Measurements from ENCODE around the gene TTLL11. TPM values are rescaled to one million over a fixed set of nuclear protein-coding genes. Genes with fewer than 3 reads are reported as not detected.

Gene TTLL11
- total RNA-seq, 2 experiments from 2014 or later, result 1.5 to 2.1 TPM

DNA sequence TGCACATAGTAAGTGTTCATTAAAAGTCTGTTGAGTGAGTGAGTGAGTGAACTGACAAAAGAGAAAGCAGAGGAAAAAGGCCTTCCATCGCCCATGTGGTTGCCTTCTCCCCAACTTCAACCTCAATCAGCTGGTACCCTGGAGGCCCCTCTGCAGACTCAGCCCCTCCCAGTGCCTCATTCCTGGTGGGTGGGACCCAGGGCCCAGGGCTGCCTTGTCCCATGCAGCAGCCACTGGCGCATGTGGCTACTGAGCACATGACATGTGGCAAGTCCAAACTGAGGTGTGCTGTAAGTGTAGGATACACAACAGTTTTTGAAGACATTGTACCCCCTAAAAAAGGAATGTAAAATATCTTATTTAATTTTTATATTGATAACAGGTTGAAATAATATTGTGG, 36.9 kb upstream of the TTLL11 start:
- peaks cover 17% of the 10 kb centered on the region for H3K27me3 Mint-ChIP-seq
- DNase-seq, result no peak
- H3K4me1 Mint-ChIP-seq, result peaks cover 10% of the 10 kb centered on the region
- no peaks in the 10 kb centered on the region for H3K9me3 Mint-ChIP-seq
- ChIA-PET CTCF (interaction anchor here (1.0 to 11.7 kb wide), 2 partner anchors 31 to 221 kb away, joined by 6 to 243 read pairs; no protein-coding TSS in a partner anchor), POLR2A (no interaction called here)
- no peak overlapping the region for H3K4me3 Mint-ChIP-seq
- H3K27ac Mint-ChIP-seq, result no peak overlapping the region
- H3K36me3 Mint-ChIP-seq (ENCODE audit: low read depth), result no peaks in the 10 kb centered on the region

DNA sequence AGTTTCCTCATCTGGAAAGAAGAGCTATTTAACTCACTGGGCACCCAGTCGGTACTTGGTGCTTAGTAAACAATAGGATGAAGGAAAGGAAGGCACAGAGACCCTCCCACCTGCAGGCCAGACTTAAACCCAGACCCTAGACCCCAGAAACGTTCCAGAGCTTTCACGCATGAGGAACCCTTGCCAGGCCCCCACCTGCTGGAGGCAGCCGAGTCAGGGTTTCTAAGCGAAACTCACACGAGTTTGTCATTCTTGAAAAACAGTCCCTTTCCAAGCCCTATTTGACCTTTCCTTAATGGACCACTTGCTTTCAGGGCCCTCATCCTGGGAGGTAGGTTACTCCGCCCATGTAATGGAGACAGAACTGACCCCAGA, 35.8 kb upstream of the TTLL11 start:
- Mint-ChIP-seq H3K9me3 (no peaks in the 10 kb centered on the region), H3K4me3 (no peak overlapping the region), H3K36me3 (ENCODE audit: low read depth) (no peaks in the 10 kb centered on the region), H3K27ac (no peak overlapping the region), H3K27me3 (peaks cover 25% of the 10 kb centered on the region), H3K4me1 (peaks cover 10% of the 10 kb centered on the region)
- POLR2A ChIA-PET, result no interaction called here
- CTCF ChIA-PET, result interaction anchor here (1.0 to 11.7 kb wide), 3 partner anchors 16 to 222 kb away, joined by 3 to 243 read pairs (median 6); no protein-coding TSS in a partner anchor
- DNase-seq, result no peak

DNA sequence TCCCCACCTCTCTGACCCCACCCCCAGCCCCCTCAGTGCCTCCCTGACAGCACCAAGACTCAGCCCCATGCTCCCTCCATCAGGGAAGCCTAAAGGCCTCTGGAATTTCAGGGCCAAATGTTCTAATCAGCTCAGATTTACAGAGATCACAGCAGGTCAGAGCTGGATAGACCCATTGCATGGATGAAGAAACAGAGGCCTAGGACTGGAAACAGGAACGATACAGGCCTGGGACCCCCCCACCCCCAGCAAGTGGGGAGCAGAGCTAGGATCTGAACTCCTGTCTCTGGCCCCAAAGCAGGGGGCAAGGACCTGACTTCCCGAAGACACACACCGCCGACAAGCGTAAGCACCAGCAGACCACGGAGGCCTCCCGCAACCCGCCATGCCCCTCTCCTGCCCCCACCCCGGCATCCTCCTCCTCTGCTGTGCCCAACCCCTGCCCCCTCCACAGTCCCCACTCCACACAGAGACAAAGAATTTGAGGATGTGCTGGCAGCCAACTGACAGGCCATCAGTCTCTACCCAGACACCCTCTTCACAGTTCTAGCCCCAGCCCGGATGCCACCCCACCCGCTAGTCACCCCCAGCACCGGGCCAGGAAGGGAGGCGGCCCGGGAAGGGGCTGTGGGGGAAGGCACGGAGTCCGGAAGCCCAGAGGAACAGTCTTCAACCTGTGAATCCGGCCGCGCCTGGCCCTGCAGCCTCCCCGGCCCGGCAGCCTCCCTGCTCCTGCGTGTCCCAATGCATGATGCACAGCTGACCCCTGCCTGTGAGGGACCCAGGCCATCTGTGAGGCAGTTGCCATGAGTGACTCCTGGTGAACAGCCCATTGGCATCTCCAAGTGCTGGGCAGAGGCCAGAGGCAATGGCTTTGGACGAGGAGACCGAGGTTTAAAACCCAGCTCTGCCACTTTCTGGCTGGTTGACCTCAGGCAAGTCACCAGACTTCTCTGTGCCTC, 35.2 kb upstream of the TTLL11 start:
- Mint-ChIP-seq H3K4me3 (no peak overlapping the region), H3K9me3 (no peaks in the 10 kb centered on the region), H3K27ac (no peak overlapping the region), H3K27me3 (peaks cover 25% of the 10 kb centered on the region), H3K36me3 (ENCODE audit: low read depth) (no peaks in the 10 kb centered on the region), H3K4me1 (peaks cover 10% of the 10 kb centered on the region)
- POLR2A ChIA-PET, result no interaction called here
- CTCF ChIA-PET, result interaction anchor here (1.1 to 11.7 kb wide), 3 partner anchors 17 to 222 kb away, joined by 3 to 243 read pairs (median 173); no protein-coding TSS in a partner anchor
- no peak for DNase-seq

GRCh38 chr9:122127396-122127798, 34.3 kb upstream of the TTLL11 start:
- peaks cover 10% of the 10 kb centered on the region for H3K4me1 Mint-ChIP-seq
- no peak overlapping the region for H3K4me3 Mint-ChIP-seq
- no peaks in the 10 kb centered on the region for H3K36me3 Mint-ChIP-seq (ENCODE audit: low read depth)
- H3K27me3 Mint-ChIP-seq, result peaks cover 25% of the 10 kb centered on the region
- no peaks in the 10 kb centered on the region for H3K9me3 Mint-ChIP-seq
- POLR2A ChIA-PET, result no interaction called here
- CTCF ChIA-PET, result interaction anchor here (9.3 to 11.7 kb wide), 2 partner anchors 29 to 223 kb away, joined by 173 to 243 read pairs; no protein-coding TSS in a partner anchor
- no peak overlapping the region for H3K27ac Mint-ChIP-seq
- DNase-seq, result no peak

DNA sequence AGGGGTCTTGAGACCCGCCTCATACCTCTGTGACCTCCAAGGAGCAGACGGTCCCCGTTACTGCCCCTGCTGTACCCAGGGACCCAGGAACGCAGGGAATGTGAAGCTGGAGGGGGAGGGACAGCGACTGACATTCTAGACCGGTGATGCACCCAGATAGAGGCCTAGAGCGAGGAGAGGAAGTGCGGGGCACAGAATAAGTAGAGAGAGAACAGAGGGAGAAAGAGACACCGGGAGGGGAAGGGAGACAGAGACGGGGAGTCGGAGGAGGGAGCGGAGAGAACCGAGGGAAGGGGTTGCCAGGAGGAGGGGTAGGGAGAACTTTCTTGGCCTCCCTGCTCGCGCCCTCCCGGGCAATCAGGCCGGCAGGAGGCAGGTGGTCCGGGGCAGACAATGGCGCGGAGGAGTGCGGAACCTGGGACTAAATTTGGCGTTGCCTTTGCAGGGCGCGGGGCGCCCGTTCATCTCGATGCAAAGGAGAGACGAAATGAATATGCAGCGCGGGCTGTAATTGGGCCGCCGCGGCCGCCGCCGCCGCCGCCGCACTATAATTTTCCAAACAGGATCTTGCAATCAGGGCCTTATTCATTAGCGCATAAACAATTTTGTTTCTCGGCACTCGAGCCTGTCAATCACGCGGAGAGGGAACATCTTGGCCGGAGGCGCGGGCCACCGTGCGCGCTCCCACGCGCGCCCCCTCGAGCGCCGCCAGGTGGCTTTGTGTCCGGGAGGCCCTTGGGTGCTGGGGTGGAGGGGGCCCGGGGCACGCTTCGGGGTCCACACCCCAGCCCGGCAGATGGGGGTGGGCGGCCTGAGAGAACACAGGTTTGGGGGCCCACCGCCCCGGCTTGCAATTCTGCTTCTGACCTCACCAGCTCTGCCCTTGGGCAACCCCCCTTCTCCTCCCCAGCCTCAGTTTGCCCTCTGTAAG, 33.5 kb upstream of the TTLL11 start:
- Mint-ChIP-seq H3K27ac (no peak overlapping the region), H3K36me3 (ENCODE audit: low read depth) (no peaks in the 10 kb centered on the region), H3K4me1 (peaks cover 10% of the 10 kb centered on the region), H3K4me3 (peak overlapping the region; percentile 8), H3K9me3 (no peaks in the 10 kb centered on the region), H3K27me3 (peaks cover 25% of the 10 kb centered on the region)
- no peak for DNase-seq
- CTCF ChIA-PET, result interaction anchor here (1.2 to 11.7 kb wide), 9 partner anchors 13 to 682 kb away, joined by 3 to 243 read pairs (median 7); partner anchors contain the start of genes MRRF and RBM18
- POLR2A ChIA-PET, result interaction anchor here (1.8 kb wide), 1 partner anchor 224 kb away, joined by 6 read pairs; no protein-coding TSS in a partner anchor

- POLR2A ChIA-PET, result interaction anchor here (1.4 to 1.8 kb wide), 2 partner anchors 26 to 224 kb away, joined by 5 to 6 read pairs; no protein-coding TSS in a partner anchor
- H3K4me3 Mint-ChIP-seq, result no peak overlapping the region
- H3K4me1 Mint-ChIP-seq, result peaks cover 10% of the 10 kb centered on the region
- no peak for DNase-seq
- H3K27ac Mint-ChIP-seq, result no peak overlapping the region
- peaks cover 25% of the 10 kb centered on the region for H3K27me3 Mint-ChIP-seq
- CTCF ChIA-PET, result interaction anchor here (0.6 to 11.7 kb wide), 25 partner anchors 10 to 683 kb away, joined by 3 to 243 read pairs (median 7); partner anchors contain the start of genes MRRF and RBM18
- H3K9me3 Mint-ChIP-seq, result no peaks in the 10 kb centered on the region
- H3K36me3 Mint-ChIP-seq (ENCODE audit: low read depth), result no peaks in the 10 kb centered on the region
Measured at GRCh38 chr9:122125509-122126330, 32.6 kb upstream of the TTLL11 start.

- POLR2A ChIA-PET, result interaction anchor here (1.4 to 1.8 kb wide), 2 partner anchors 26 to 225 kb away, joined by 5 to 6 read pairs; no protein-coding TSS in a partner anchor
- peaks cover 25% of the 10 kb centered on the region for H3K27me3 Mint-ChIP-seq
- CTCF ChIA-PET, result interaction anchor here (0.6 to 11.7 kb wide), 31 partner anchors 10 to 683 kb away, joined by 3 to 243 read pairs (median 6); partner anchors contain the start of genes MRRF and RBM18
- H3K4me1 Mint-ChIP-seq, result peaks cover 10% of the 10 kb centered on the region
- no peaks in the 10 kb centered on the region for H3K36me3 Mint-ChIP-seq (ENCODE audit: low read depth)
- no peak overlapping the region for H3K27ac Mint-ChIP-seq
- no peak overlapping the region for H3K4me3 Mint-ChIP-seq
- H3K9me3 Mint-ChIP-seq, result no peaks in the 10 kb centered on the region
- peak; percentile 81 for DNase-seq
Measured at GRCh38 chr9:122125158-122125508, 32.0 kb upstream of the TTLL11 start.

DNA sequence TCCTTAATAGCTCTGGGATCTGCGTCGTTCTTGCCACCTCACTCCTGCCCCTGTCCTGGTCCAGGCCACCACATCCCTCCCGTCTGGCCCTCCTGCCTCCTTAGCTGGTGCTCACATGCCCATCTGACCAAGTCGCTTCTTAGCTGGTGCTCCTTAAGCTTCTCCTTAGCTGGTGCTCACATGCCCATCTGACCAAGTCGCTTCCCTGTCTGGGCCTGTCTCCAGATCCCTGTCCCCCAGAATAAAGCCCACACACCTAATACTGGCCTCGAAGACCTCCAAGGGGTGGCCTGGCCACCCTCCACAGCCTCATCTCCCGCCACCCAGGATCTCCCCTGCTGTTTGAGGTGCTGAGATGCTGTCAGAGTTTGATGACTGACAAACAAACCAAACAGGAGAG, 31.4 kb upstream of the TTLL11 start:
- CTCF ChIA-PET, result interaction anchor here (0.6 to 11.7 kb wide), 31 partner anchors 9 to 684 kb away, joined by 3 to 243 read pairs (median 6); partner anchors contain the start of genes MRRF and RBM18
- no peak for DNase-seq
- Mint-ChIP-seq H3K36me3 (ENCODE audit: low read depth) (no peaks in the 10 kb centered on the region), H3K27ac (no peak overlapping the region), H3K4me1 (peaks cover 10% of the 10 kb centered on the region), H3K4me3 (no peak overlapping the region), H3K27me3 (peaks cover 25% of the 10 kb centered on the region), H3K9me3 (no peaks in the 10 kb centered on the region)
- POLR2A ChIA-PET, result interaction anchor here (1.4 to 1.8 kb wide), 2 partner anchors 25 to 226 kb away, joined by 5 to 6 read pairs; no protein-coding TSS in a partner anchor

GRCh38 chr9:122124048-122124447, 30.9 kb upstream of the TTLL11 start:
- CTCF ChIA-PET, result interaction anchor here (0.9 to 11.7 kb wide), 19 partner anchors 9 to 684 kb away, joined by 3 to 243 read pairs (median 5); partner anchors contain the start of genes MRRF and RBM18
- Mint-ChIP-seq H3K4me3 (no peak overlapping the region), H3K9me3 (no peaks in the 10 kb centered on the region), H3K27me3 (peaks cover 25% of the 10 kb centered on the region), H3K36me3 (ENCODE audit: low read depth) (no peaks in the 10 kb centered on the region), H3K4me1 (peaks cover 10% of the 10 kb centered on the region), H3K27ac (no peak overlapping the region)
- DNase-seq, result no peak
- POLR2A ChIA-PET, result interaction anchor here (1.4 kb wide), 1 partner anchor 25 kb away, joined by 5 read pairs; no protein-coding TSS in a partner anchor

DNA sequence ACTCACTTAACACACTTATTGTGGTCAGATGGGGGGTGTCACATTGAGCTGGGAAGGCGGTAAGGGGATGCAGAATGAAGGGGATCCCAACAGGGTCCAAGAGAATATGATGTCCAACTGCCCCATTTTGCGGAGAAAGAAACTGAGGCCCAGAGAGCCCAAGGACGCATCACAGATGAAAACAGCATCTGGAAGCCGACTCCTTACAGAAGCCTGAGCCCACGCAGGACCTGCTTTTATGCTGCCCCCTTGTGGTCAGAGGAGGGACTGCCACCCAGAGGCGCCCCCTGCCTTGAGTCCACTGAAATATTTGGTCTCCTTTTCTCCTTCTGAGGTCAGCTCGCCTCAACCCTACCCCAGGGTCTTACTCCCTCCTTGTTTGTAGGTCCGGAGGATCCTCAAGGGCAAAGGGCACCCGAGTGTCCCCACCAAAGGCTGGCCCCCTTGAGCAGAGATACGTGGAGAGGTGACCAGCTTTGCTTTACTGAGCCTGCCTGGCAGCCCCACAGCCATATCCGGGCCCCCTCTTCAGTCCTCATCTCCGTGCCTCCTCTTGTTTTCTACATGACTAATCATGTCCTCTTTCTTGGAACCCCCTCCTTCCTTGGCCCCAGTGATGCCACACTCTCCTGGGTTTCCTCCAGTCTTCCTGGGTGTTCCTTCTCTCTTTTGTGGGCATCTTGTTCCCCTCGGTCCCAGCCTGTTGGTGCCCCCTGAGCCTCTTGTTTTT, 30.0 kb upstream of the TTLL11 start:
- CTCF ChIA-PET, result interaction anchor here (1.0 to 11.7 kb wide), 17 partner anchors 8 to 228 kb away, joined by 3 to 243 read pairs (median 5); partner anchors contain the start of genes MRRF and RBM18

DNA sequence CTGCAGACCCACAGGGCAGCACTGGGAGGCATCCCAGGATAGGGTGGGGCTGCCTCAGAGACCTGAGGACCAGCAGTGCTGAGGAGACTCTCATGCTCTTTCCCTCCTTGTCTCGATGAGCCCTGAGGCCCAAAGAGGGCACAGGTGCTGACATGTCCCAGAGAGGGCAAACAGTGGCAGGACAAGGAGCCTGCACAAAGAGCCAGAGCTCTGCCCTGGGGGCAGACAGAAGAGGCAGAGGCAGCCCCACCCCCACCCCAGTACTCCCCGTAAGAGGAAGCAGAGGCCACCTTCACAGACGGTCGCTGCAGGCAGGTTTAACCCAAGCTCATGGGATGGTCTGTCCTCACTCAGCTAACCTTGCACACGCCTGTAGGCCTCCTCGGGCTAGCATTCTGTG, 29.4 kb upstream of the TTLL11 start:
- H3K9me3 Mint-ChIP-seq, result no peaks in the 10 kb centered on the region
- peaks cover 25% of the 10 kb centered on the region for H3K27me3 Mint-ChIP-seq
- H3K4me3 Mint-ChIP-seq, result no peak overlapping the region
- peaks cover 10% of the 10 kb centered on the region for H3K4me1 Mint-ChIP-seq
- no peaks in the 10 kb centered on the region for H3K36me3 Mint-ChIP-seq (ENCODE audit: low read depth)
- no peak overlapping the region for H3K27ac Mint-ChIP-seq
- ChIA-PET CTCF (interaction anchor here (0.5 to 11.7 kb wide), 13 partner anchors 10 to 228 kb away, joined by 3 to 243 read pairs (median 8); partner anchors contain the start of genes MRRF and RBM18), POLR2A (interaction anchor here (0.9 to 1.8 kb wide), 2 partner anchors 24 to 225 kb away, joined by 3 to 4 read pairs; no protein-coding TSS in a partner anchor)
- no peak for DNase-seq

More for the DNA sequence above, 30.0 kb upstream of the TTLL11 start:
- no peak overlapping the region for H3K4me3 Mint-ChIP-seq
- peaks cover 10% of the 10 kb centered on the region for H3K4me1 Mint-ChIP-seq
- H3K36me3 Mint-ChIP-seq (ENCODE audit: low read depth), result no peaks in the 10 kb centered on the region
- no peaks in the 10 kb centered on the region for H3K9me3 Mint-ChIP-seq
- DNase-seq, result peak; percentile 77
- peaks cover 25% of the 10 kb centered on the region for H3K27me3 Mint-ChIP-seq
- H3K27ac Mint-ChIP-seq, result no peak overlapping the region
- POLR2A ChIA-PET, result interaction anchor here (1.8 kb wide), 1 partner anchor 224 kb away, joined by 4 read pairs; no protein-coding TSS in a partner anchor
